Measurements from ENCODE around the gene SYTL3. TPM values are rescaled to one million over a fixed set of nuclear protein-coding genes. Genes with fewer than 3 reads are reported as not detected.
A peak's percentile ranks its signal among the peaks of the same experiment; 100 is the strongest.

SYTL3 gene
- total RNA-seq, 2 experiments from 2014 or later = 151 to 163 TPM

- no peaks in the 10 kb centered on the region for H3K9me3 Mint-ChIP-seq
- H3K4me3 Mint-ChIP-seq = no peak overlapping the region
- POLR2A ChIA-PET = interaction anchor here (1.4 kb wide), 1 partner anchor 11 kb away, joined by 4 read pairs; no protein-coding TSS in a partner anchor
- DNase-seq (no peak), ATAC-seq (no peak)
- TF ChIP-seq, protein P1, sequence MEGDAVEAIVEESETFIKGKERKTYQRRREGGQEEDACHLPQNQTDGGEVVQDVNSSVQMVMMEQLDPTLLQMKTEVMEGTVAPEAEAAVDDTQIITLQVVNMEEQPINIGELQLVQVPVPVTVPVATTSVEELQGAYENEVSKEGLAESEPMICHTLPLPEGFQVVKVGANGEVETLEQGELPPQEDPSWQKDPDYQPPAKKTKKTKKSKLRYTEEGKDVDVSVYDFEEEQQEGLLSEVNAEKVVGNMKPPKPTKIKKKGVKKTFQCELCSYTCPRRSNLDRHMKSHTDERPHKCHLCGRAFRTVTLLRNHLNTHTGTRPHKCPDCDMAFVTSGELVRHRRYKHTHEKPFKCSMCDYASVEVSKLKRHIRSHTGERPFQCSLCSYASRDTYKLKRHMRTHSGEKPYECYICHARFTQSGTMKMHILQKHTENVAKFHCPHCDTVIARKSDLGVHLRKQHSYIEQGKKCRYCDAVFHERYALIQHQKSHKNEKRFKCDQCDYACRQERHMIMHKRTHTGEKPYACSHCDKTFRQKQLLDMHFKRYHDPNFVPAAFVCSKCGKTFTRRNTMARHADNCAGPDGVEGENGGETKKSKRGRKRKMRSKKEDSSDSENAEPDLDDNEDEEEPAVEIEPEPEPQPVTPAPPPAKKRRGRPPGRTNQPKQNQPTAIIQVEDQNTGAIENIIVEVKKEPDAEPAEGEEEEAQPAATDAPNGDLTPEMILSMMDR (IDR thresholded peaks at IDR 0.05) = no peak
- intact Hi-C loops (cut with micrococcal nuclease) = no loop called here
- no peak overlapping the region for H3K27ac Mint-ChIP-seq
- CTCF ChIA-PET = interaction anchor here (1.2 kb wide), 1 partner anchor 72 kb away, joined by 3 read pairs; no protein-coding TSS in a partner anchor
- H3K36me3 Mint-ChIP-seq (ENCODE audit: low read depth) = peaks cover 78% of the 10 kb centered on the region
- H3K4me1 Mint-ChIP-seq (ENCODE audit: low read depth) = peaks cover 59% of the 10 kb centered on the region
- no peaks in the 10 kb centered on the region for H3K27me3 Mint-ChIP-seq
These were observed 126.0 kb downstream of the SYTL3 start for GRCh38 chr6:158775832-158776231.

- peak overlapping the region; percentile 47 for H3K27ac Mint-ChIP-seq
- H3K9me3 Mint-ChIP-seq = no peaks in the 10 kb centered on the region
- ChIA-PET POLR2A (interaction anchor here (1.4 kb wide), 1 partner anchor 12 kb away, joined by 4 read pairs; no protein-coding TSS in a partner anchor), CTCF (interaction anchor here (1.9 kb wide), 1 partner anchor 196 kb away, joined by 5 read pairs; no protein-coding TSS in a partner anchor)
- ATAC-seq (no peak), DNase-seq (no peak)
- peaks cover 78% of the 10 kb centered on the region for H3K36me3 Mint-ChIP-seq (ENCODE audit: low read depth)
- TF ChIP-seq, protein P1 (IDR thresholded peaks at IDR 0.05) = no peak
- H3K27me3 Mint-ChIP-seq = no peaks in the 10 kb centered on the region
- intact Hi-C loops (cut with micrococcal nuclease) = no loop called here
- peaks cover 53% of the 10 kb centered on the region for H3K4me1 Mint-ChIP-seq (ENCODE audit: low read depth)
- H3K4me3 Mint-ChIP-seq = no peak overlapping the region
These were observed 126.9 kb downstream of the SYTL3 start for GRCh38 chr6:158776737-158777136.

GRCh38 chr6:158777510-158777909 lies 127.7 kb downstream of the SYTL3 start:
- ChIA-PET POLR2A (interaction anchor here (0.7 to 1.0 kb wide), 3 partner anchors 11 to 424 kb away, joined by 3 to 6 read pairs (median 4); no protein-coding TSS in a partner anchor), CTCF (interaction anchor here (1.9 kb wide), 1 partner anchor 195 kb away, joined by 5 read pairs; no protein-coding TSS in a partner anchor)
- intact Hi-C loops (cut with micrococcal nuclease) = no loop called here
- Mint-ChIP-seq H3K4me1 (ENCODE audit: low read depth) (peaks cover 47% of the 10 kb centered on the region), H3K36me3 (ENCODE audit: low read depth) (peaks cover 77% of the 10 kb centered on the region), H3K4me3 (no peak overlapping the region), H3K9me3 (no peaks in the 10 kb centered on the region), H3K27ac (peak overlapping the region; percentile 46), H3K27me3 (no peaks in the 10 kb centered on the region)
- ATAC-seq (no peak), DNase-seq (no peak)
- TF ChIP-seq, protein P1 (IDR thresholded peaks at IDR 0.05) = no peak

- CTCF ChIA-PET = interaction anchor here (1.0 to 1.9 kb wide), 2 partner anchors 77 to 194 kb away, joined by 3 to 5 read pairs; no protein-coding TSS in a partner anchor
- POLR2A ChIA-PET = interaction anchor here (0.7 to 1.0 kb wide), 3 partner anchors 11 to 423 kb away, joined by 3 to 6 read pairs (median 4); no protein-coding TSS in a partner anchor
- intact Hi-C loops (cut with micrococcal nuclease) = no loop called here
These were observed 128.2 kb downstream of the SYTL3 start for GRCh38 chr6:158778005-158778527.

More at GRCh38 chr6:158778005-158778527, 128.2 kb downstream of the SYTL3 start:
- Mint-ChIP-seq H3K4me1 (ENCODE audit: low read depth) (peaks cover 41% of the 10 kb centered on the region), H3K9me3 (no peaks in the 10 kb centered on the region), H3K27me3 (no peaks in the 10 kb centered on the region), H3K36me3 (ENCODE audit: low read depth) (peaks cover 75% of the 10 kb centered on the region), H3K4me3 (no peak overlapping the region), H3K27ac (peak overlapping the region; percentile 48)
- TF ChIP-seq, protein P1 (IDR thresholded peaks at IDR 0.05) = no peak
- DNase-seq (no peak), ATAC-seq (no peak)
